K562 (cell line): ENCODE data around the gene NR0B2. TPM values are rescaled to one million over a fixed set of nuclear protein-coding genes. Genes with fewer than 3 reads are reported as not detected.
A peak's percentile ranks its signal among the peaks of the same experiment; 100 is the strongest.

Experiments
- EP400 ChIP-seq: fragments of 450-650 bp; IDR thresholded peaks from 2 replicates; pipeline ENCODE4 v1.6.1; 2017; ENCODE audit warnings: antibody characterized with exemption, mild to moderate bottlenecking, moderate library complexity
- ESRRA ChIP-seq: fragments of 450-650 bp; IDR thresholded peaks from 2 replicates; pipeline ENCODE4 v1.6.1; 2014; ENCODE audit warnings: low read depth, mild to moderate bottlenecking, moderate library complexity, borderline replicate concordance
- HMBOX1 ChIP-seq: sonication (generic); IDR thresholded peaks from 2 replicates; pipeline ENCODE4 v1.6.1; 2016
- MNT ChIP-seq, 2 experiments: fragments of 450-650 bp; conservative IDR thresholded peaks; 2 replicates each; pipeline ENCODE4 v1.6.1; 2017; ENCODE audit warnings: mild to moderate bottlenecking in 2 of 2, moderate library complexity in 2 of 2
- POLR2G ChIP-seq: fragments of 200-400 bp; formaldehyde crosslinking; IDR thresholded peaks from 2 replicates; pipeline ENCODE4 v1.6.1; 2017; ENCODE audit warnings: low read depth, mild to moderate bottlenecking, antibody characterized with exemption, low read length, moderate library complexity
- ZBTB11 ChIP-seq, 3 experiments: fragments of 200-800 bp in 1 of 3; fragments of 250-450 bp in 1 of 3; fragments of 450-650 bp in 1 of 3; sonication (Bioruptor Pico) in 1 of 3; sonication (Bioruptor generic) in 1 of 3; formaldehyde crosslinking in 1 of 3; IDR thresholded peaks; 2 replicates each; pipeline versions ENCODE4 v1.6.1 to v1.8.0; 2016 to 2022; ENCODE audit warnings: mild to moderate bottlenecking in 2 of 3, missing genetic modification characterization in 2 of 3, missing compliant biosample characterization in 1 of 3, moderate library complexity in 1 of 3
- ZNF655 ChIP-seq: fragments of 250-450 bp; sonication (Bioruptor Pico); IDR thresholded peaks from 2 replicates; pipeline ENCODE4 v1.5.0; 2021
- polyA plus RNA-seq, 8 experiments: library from polyadenylated mRNA; depleted of rRNA in 4 of 8; stranded (reverse) in 5 of 8; unstranded in 3 of 8; fragments of >200 nt; fragmentation: Nextera tagmentation in 2 of 8; fragmentation: Illumina TruSeq in 1 of 8; extraction: Ambion mirVana in 2 of 8; extraction: Trizol in 1 of 8; gene quantifications; 2 replicates each; pipeline versions ENCODE4 v1.2.1 to v1.2.3, GENCODE V29; 2011 to 2014; ENCODE audit warnings: inconsistent platforms in 1 of 8, missing spikeins in 1 of 8
- total RNA-seq, 7 experiments: library from RNA; depleted of rRNA in 6 of 7; stranded (reverse); fragments of >200 nt in 6 of 7; fragmentation: Illumina TruSeq in 2 of 7; extraction: Trizol in 2 of 7; gene quantifications; 2 replicates each; pipeline versions ENCODE4 v1.2.1 to v1.2.3, GENCODE V29; 2011 to 2021; ENCODE audit warnings: low replicate concordance in 1 of 7

The NR0B2 gene
- total and polyA plus RNA-seq, 9 of the 15 experiments (the other 6 are each of a cell fraction or from before 2014, with no cell fraction given): not detected

- TF ChIP-seq ZNF655 (CRISPR knock-in tag): no peak
- peak; percentile 74 for TF ChIP-seq ESRRA
- TF ChIP-seq MNT (conservative IDR thresholded peaks at IDR 0.05): 0 out of 4 replicates have a peak, but pooled peaks have one; percentile 17 to 20
- peak; percentile 76; the same call in 1 of the 2 replicates for TF ChIP-seq HMBOX1
- peak in 1 of 3 experiments; percentile 55; a peak in 1 of 6 replicates for TF ChIP-seq ZBTB11 (CRISPR knock-in tag; IDR thresholded peaks at IDR 0.05)
- TF ChIP-seq POLR2G: peak; percentile 46; the same call in 1 of the 2 replicates
- TF ChIP-seq EP400: peak; percentile 63
Observed at GRCh38 chr1:26913754-26914619, at the start of gene NR0B2 (continued).
